CD4-positive, alpha-beta T cell treated with Interleukin-6 at 100 ng/mL for 8 hours (primary cell): ENCODE data around the gene TNNC2.
"Not testable (repeated sequence)": the region's sequence is repeated elsewhere in the genome, so short reads cannot be mapped to it uniquely, and the experiment has no call there.

ENCODE experiments used
- DNase-seq: peaks from one replicate; pipeline ENCODE4 v3.0.0-alpha.2; 2020; ENCODE audit warnings: mixed read lengths, low spot score

Gene TNNC2

DNA sequence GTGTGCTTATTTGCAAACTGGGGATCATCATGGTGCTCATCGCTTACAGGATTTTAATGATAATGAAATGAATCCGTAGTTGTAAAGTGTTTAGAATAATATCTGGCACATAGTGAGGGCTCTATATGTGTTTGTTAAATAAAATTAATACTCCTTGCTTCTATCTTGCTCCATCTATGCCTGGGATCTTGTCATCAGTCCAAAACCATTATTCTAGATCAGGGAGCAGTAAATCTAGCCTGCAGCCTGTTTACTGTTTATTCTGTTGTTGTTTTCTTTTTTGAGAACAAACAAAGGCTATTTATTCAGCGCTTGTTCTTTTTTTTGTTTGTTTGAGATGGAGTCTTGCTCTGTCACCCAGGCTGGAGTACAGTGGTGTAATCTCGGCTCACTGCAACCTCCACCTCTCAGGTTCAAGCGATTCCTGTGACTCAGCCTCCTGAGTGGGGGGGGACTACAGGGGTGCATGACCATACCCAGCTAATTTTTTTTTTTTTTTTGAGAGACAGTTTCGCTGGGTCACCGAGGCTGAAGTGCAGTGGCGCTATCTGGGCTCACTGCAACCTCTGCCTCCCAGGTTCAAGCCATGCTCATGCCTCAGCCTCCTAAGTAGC lies 22.0 kb upstream of the TNNC2 start:
- DNase-seq = no peak

DNA sequence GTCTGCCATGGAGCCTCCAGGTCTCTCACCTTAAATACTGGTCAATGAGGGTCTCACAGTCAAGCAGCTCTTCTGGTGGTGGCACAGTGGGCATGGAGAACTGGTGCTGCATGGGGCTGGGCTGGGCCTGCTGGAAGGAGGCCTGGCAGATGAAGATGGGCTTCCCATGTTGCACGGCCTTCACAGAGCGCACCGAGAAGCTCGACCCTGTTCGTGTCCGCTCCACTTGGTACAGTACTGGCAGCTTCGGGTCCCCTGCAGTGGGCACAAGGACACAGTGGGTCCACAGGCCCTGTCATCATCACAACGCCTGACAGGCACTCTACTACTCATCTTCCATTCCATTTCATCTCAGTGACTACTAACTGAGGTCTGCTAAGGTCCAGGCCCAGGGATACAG lies 21.3 kb upstream of the TNNC2 start:
- no peak for DNase-seq

DNA sequence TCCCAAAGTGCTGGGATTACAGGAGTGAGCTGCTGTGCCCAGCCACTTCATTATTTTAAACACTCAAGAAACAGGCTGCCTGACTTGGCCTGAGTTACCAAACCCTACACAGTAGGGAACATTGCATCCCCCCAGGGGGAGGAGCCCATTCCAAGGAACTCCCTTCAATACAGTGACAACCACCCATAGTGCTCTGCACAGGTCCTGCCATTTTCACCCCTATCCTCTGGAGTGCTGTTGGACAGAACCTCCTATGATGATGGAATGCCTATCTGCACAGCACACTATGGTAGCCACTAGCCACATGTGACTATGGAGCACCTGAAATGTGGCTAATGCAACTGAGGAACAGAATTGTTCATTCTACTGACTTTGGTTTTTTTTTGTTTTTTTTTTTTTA lies 18.3 kb upstream of the TNNC2 start:
- no peak for DNase-seq

DNA sequence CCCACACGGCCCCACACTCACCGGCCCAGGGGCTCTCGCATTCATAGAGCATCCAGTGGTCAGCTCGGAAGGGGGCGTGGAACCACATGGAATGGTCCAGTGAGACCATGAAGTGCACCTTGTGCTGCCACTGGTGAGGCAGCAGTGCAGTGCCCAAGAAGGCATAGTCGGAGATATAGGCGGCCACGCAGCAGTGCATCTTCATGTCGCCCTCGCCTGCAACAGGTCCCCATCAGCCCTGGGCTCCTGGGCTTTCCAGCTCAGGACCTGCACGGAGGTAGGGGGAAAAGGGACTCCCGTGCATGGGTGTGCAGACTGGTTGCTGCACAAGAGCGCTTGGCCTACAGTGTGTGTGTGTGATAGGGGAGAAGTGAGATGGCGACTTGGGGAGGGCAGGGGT lies 16.4 kb upstream of the TNNC2 start:
- DNase-seq = no peak

DNA sequence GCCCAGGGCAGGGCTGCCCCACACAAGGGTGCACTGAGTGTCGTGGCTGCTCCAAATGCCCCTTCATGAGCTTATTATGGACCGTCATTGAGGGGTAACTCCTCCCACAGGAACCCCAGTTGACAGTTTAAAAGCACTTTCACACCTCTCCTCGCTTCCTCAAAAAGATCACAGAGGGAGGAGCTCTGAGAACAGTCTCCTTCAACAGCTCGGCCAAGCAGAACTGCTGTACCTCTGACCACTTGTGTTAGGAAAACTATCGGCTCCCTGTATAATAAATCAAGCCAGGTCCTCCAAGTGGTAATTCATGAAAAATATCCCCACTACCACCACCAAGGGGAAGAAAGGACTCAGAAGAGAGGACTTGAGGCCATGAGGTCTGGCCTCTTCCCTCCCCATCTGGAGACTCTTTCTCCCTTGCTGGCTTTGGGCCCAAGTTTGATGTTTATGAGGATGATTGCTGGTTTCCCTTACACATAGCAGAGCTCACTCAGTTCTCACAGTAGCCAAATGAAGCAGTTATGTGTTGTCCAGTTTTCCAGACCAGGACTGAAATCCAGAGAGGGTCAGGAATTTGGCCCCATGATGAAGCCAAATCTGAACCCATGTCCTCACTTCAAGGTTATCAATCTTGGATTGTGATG lies 15.2 kb upstream of the TNNC2 start:
- DNase-seq = no peak

DNA sequence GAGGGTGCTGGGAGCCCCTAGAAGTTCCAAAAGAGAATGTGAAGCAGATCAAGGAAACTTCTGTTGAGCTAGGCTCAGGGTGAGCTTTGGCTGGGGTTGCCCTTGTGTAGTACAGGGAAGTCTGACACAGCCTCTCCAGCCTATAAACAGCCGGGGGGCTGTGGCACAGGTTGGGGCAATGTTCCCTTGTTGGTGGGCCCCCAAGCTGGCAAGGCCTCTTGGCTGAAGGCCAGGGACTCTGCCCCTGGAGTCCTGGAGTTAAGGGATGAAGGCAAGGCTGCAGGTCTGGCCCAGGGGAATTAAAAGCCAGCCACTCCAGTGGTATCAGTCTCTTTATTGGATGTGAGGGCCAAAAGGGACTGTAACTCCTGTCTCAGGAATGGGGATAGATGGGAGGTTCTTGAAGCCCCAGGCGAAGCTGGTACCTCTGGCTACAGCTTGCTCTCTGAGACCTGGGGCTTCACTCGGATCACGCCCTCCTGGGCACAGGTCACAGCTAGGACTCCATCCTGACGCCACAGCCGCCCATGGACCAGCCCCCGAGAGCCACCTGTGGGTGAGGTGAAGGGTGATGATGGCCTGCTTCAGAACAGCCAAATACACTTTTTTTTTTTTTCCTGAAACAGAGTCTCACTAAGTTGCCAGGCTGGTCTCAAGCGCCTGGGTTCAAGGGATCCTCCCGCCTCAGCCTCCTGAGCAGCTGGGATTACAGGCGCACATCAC lies 14.5 kb upstream of the TNNC2 start:
- no peak for DNase-seq

DNA sequence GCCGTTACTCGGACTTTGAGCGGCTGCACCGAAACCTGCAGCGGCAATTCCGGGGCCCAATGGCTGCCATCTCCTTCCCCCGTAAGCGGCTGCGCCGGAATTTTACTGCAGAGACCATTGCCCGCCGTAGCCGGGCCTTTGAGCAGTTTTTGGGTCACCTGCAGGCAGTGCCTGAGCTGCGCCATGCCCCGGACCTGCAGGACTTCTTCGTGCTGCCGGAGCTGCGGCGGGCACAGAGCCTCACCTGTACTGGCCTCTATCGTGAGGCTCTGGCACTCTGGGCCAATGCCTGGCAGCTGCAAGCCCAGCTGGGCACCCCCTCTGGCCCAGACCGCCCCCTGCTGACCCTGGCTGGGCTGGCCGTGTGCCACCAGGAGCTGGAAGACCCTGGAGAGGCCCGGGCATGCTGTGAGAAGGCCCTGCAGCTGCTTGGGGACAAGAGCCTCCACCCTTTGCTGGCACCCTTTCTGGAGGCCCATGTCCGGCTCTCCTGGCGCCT lies 13.6 kb upstream of the TNNC2 start:
- DNase-seq = no peak

DNA sequence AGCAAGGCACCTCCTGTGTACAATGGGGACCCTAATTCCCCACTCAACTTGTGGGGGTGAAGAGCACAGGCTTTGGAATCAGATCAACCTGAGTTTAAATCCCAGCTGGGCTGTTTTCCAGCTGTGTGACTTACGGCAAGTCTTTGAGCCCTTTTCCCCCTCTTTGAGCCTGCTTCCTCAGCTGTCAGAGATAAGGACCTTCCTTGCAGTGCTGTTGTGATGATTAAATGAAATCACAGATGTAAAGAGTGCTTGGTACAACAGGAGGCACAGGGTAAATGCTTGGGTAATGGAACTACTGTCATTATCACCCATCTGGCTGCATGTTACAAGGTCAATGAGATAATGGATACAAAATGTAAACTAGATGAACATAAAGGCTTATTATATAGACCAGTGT lies 9.7 kb upstream of the TNNC2 start:
- DNase-seq = no peak

DNA sequence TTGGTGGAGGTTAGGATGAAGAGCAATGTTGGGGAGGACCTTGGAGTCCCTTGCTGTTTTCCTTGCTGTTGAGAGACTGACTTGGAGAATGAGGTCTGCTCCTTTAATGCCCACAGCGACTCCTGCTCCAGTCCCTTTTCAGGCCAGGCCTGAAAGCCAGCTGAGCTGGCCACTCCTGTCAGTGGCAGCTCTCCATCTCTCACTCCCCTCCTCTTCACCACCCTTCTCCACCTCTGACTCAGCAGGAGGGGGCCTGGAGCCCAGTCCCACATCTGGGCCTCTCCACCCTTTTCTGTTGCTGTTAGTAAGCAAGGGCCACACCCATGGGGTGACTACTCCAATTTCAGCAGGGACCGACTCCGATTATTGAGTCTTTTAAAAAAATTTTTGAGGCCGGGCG lies 8.7 kb upstream of the TNNC2 start:
- DNase-seq = no peak

DNA sequence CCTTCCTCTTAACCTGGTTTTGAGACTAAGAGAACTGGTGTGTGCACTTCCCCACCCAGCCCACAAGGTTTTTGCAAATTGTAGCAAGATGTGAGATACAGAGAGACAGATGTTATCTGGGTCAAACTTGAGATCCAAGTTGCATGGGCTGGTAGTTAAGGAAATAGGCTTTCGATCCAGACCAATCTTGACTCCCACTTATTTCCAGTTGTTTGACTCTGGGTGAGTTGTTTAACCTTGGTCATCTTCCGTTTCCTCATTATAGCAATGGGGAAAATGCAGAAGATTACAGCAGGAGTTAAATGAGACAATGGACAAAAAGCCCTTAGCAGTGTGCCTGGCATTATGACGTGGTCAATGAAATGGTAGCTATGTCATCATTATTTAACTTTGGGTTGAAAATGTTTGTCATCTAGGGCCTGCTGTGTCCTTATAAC lies 8.2 kb upstream of the TNNC2 start:
- DNase-seq = no peak

DNA sequence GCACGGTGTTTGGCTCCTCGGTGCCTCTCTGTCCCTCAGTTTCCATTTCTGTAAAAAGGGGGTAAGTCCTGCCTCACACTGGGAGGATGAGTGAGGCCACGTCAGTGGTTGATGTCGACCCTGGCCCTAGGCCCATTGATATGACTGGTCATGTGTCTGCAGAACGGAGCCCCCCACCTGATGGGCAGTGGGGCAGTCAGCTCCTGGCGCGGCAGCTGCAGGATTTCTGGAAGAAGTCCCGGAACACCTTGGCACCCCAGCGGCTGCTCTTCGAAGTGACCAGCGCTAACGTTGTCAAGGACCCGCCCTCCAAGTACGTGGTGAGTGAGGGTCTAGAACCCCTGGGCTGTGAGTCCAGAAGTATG lies 7.7 kb upstream of the TNNC2 start:
- no peak for DNase-seq

DNA sequence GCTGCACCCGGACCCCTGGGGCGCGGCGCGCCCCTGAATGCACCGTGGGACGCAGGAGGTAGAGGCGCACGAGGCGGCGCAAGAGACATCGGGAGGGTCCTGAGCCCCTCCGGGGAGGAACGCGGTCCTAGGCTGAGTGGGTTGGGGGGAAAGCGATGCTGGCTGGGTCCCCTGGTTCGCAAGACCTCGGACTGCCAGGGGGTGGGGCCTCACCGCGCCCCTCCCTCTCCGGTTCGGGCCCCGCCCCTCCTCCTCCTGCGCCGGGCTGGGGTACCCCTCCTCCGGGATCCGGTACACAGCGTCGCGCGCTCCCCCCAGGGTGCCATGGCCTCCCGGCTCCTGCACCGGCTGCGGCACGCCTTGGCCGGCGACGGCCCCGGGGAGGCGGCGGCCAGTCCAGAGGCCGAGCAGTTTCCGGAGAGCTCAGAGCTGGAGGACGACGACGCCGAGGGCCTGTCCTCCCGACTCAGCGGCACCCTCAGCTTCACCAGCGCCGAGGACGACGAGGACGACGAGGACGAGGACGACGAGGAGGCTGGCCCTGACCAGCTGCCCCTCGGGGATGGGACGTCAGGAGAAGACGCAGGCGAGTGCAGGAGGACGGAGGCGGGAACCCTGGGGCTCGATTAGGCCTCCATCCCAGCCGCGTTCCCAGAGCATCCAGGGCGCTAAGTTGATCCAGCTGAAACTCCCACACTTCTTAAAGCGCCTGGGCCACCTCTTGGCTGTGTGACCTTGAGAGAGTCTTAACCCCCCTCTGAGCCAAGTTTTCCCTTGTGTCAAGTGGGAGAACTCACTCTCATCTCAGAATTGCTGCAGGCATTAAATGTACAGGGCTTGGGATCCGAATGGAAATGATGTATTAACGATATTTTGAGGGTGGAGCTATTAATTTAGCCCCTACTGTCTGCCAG lies 7.0 kb upstream of the TNNC2 start:
- peak; percentile 51 for DNase-seq

DNA sequence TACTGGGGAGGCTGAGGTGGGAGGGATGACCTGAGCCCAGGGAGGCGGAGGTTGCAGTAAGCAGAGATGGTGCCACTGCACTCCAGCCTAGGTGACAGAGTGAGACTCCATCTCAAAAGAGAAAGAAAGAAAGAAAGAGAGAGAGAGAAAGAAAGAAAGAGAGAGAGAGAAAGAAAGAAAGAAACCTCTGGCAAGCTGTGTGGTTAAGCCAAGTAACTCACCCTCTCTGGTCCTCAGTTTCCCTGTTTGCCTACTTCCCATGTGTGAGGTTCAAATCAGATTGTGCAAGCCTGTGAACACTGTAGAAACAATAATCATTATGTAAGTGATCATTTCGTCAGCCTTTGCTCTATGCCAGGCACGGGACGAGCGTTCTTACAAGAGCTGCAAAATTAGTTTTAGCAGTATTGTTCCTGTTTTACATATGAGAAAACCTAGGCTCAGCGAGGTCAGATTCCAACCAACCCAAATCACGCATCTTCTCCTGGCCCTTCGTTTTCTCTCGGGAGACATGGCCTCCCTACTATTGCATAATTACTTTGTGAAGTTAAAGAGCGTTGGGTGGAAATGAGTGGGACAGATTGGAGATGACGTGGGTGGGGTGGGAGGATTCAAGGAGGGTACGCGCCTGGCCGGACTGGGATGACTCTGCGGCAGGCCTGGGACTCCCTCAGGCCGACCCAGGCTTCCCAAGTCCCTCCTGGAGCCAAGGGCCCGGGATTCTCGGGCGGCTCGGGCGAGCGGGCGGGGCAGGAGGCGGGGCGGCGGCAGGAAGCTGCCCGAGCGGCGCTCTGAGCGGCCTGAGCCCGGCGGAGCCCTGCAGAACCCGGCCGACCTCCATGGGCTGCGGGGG lies 6.1 kb upstream of the TNNC2 start, which contains the start of gene SNX21:
Gene SNX21, plus strand, starts transcription at position 770 of the 853 bp plus-strand sequence. CDS start 121 bp downstream, outside the sequence.
- DNase-seq = no peak

DNA sequence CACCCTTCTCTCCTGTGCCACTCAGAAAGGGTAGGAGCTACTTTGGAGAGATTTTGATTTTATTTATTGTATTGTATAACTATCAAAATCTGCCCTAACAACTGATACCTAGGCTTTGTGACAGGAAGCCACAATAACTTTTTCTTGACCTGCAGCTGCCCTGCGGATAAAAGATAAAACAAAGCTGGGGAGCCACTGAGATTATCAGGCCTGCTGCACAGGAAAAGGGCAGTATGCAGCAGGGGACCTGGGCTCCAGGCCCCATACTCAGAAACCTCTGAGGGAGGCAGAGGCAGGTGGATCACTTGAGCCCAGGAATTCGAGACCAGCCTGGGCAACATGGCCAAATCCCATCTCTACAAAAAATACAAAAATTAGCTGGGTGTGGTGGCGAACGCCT lies 5.5 kb upstream of the TNNC2 start:
- DNase-seq = no peak

DNA sequence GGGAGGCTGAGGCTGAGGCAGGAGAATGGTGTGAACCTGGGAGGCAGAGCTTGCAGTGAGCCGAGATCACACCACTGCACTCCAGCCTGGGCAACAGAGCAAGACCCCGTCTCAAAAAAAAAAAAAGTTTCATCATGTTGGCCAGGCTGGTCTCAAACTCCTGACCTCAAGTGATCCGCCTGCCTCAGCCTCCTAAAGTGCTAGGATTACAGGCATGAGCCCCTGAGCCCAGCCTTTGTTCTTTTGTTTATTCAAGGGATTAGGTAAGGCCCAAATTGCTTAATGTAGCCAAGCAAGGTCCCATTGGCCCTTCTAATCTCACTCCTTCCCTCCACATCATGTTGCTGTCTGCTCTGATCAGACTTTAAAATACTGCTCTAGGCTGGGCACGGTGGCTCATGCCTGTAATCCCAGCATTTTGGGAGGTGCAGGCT lies 2.6 kb upstream of the TNNC2 start:
- not testable (repeated sequence) for DNase-seq

DNA sequence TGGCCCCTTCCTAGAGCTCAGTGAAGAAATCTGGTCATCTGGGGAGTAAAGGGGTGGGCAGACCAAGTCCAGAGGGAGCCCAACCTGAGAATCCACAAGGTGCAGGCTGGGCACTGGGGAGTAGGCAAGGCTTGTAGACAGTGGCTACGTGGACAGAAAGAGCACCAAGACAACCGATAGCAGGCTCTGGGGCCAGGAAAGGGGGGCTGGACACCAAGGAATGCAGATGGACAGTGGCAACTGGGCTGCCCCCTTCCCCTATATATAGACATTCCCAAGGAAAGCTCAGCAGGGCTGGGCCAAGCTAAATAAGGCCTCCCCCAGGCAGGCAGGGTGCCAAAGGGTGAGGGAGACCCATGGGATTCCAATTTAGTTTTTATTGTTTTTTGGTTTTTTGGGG lies 1.5 kb upstream of the TNNC2 start:
- no peak for DNase-seq

DNA sequence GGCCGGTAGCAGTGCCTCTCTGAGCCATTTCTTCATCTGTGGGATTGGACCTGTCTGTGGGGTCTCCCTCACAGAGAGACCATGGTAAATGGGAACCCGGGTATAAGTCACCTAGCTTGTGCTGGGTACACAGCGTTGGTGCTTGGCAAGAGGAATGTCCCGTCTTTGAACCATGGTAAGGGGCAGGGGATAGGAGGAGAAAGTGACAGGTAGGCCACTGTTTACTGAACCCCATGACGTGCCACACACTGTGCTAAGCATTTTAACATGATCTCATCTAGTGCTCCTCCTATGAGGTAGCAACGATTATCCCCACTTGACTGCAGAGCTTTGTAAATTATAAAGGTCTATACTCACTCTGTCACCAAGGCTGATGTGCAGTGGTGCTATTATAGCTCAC lies 600 bp upstream of the TNNC2 start:
- no peak for DNase-seq

DNA sequence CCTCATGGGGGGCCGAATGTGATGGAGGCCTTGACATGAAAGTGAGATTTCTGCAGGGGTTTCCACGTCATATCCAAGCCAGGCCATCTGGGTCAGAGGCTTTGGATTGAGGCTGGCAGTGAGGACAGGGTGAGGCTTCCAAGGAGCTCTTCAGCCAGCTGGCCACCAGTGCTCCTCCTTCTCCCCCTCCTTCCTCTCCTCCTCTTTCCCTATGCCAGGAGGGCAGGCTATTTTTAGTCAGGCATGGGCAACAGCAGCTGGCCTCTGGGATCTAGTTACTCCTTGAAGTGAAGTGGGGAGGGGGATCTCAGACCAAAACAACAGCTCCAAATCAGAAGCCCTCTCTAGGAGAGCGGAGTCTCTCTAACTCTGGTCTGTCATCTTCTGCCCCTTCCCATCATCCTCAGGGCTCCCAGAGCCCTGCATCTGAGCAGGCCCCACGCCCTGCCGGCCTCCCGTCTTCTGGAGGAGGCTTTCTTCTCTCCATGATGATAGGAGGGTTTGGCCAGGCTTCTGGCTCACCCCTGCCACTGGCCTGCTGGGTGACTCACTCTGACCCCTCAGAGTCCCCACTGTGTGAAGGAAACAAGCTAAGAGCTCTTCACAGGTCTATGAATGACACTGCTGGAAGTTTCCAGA lies 612 bp downstream of the TNNC2 start:
- no peak for DNase-seq

DNA sequence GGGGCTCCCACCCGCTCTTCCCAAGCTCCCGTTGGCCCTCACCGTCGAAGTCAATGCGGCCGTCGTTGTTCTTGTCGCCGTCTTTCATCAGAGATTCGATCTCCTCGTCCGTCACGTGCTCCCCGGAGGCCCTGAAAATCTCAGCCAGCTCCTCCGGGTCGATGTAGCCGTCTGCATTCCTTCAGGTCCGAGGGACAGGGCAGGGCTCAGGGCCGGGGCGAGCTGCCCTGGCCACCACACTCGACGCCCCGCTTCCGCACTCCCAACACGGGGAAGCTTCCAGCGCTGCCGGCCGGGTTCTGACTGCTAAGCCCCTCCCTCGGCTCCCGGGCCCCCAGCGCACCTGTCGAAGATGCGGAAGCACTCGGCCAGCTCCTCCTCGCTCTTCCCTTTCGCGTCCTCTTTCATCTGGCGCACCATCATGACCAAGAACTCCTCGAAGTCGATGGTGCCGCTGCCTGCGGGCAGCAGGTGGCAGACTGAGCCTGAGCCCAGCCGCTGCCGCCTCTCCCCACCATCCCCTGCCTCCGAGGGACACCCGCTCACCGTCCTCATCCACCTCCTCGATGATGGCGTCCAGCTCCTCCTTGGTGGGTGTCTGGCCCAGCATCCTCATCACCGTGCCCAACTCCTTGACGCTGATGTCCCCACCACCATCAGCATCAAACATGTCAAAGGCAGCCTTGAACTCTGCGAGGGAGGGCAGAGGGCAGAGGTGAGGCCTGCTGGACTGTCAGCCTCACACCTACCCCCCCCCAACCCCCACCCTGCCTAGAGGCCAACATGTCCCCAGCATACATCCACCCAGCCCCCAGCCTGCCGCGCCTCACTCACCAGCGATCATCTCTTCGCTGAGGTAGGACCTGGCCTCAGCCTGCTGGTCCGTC lies 2.9 kb downstream of the TNNC2 start:
- peak; percentile 44 for DNase-seq

DNA sequence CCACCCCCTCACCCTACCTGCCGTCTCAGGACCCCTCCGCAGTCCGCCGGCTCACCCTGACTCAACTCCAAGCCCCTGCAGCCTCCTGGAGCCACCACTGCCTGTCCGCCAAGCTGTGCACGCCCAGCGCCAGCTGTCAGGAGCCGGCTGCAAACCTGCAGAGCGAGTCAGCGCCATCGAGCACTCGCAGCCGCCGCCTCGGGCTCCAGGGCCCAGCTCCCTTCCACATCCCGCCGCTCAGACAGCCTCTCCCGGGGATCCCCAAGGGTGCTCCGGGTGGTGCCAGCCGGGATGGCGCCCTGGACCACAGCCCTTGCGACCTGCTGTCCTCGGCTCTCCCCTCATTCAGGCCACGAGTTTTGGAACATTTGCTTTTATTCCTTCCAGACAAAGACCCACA lies 4.3 kb downstream of the TNNC2 start:
- DNase-seq = no peak
